Measurements from ENCODE around the gene ATP8A2. TPM values are rescaled to one million over a fixed set of nuclear protein-coding genes. Genes with fewer than 3 reads are reported as not detected.

ATP8A2 gene
- total and polyA plus RNA-seq, 9 of the 15 experiments (the other 6 are each of a cell fraction or from before 2014, with no cell fraction given): under 0.01 to 0.33 (median 0.06) TPM; not detected in 4

DNA sequence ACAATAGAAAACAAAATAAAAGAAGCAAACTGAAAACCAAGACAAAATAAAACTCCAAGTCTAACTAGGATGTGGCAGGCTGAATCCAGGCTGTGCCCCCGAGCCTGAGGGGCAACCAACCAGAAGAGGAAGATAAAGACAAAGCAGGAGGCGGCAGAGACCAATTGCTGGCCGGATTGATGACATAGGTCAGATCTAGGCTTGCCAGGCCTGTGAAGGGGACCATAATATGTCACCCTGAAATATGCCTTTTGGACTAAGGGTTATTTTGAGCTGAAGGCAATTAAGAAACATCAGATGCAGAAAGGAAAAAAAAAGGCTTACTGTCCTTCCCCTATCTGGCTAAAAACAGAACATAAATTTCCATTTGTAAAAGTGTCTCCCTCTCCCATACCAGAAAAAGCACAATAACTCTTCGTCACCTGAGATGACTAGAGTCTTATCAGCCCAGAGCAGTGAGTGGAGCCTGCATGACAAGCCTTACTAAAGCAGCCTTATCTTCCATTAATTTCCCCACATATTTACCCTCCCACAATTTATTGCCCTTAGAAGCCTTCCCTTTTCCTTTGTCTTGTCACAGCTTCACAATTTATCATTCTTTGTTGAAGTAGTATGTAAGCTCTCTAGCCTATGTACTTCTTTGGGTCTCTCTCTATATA lies 22.8 kb downstream of the ATP8A2 start (continued):
- TF ChIP-seq, protein P1, sequence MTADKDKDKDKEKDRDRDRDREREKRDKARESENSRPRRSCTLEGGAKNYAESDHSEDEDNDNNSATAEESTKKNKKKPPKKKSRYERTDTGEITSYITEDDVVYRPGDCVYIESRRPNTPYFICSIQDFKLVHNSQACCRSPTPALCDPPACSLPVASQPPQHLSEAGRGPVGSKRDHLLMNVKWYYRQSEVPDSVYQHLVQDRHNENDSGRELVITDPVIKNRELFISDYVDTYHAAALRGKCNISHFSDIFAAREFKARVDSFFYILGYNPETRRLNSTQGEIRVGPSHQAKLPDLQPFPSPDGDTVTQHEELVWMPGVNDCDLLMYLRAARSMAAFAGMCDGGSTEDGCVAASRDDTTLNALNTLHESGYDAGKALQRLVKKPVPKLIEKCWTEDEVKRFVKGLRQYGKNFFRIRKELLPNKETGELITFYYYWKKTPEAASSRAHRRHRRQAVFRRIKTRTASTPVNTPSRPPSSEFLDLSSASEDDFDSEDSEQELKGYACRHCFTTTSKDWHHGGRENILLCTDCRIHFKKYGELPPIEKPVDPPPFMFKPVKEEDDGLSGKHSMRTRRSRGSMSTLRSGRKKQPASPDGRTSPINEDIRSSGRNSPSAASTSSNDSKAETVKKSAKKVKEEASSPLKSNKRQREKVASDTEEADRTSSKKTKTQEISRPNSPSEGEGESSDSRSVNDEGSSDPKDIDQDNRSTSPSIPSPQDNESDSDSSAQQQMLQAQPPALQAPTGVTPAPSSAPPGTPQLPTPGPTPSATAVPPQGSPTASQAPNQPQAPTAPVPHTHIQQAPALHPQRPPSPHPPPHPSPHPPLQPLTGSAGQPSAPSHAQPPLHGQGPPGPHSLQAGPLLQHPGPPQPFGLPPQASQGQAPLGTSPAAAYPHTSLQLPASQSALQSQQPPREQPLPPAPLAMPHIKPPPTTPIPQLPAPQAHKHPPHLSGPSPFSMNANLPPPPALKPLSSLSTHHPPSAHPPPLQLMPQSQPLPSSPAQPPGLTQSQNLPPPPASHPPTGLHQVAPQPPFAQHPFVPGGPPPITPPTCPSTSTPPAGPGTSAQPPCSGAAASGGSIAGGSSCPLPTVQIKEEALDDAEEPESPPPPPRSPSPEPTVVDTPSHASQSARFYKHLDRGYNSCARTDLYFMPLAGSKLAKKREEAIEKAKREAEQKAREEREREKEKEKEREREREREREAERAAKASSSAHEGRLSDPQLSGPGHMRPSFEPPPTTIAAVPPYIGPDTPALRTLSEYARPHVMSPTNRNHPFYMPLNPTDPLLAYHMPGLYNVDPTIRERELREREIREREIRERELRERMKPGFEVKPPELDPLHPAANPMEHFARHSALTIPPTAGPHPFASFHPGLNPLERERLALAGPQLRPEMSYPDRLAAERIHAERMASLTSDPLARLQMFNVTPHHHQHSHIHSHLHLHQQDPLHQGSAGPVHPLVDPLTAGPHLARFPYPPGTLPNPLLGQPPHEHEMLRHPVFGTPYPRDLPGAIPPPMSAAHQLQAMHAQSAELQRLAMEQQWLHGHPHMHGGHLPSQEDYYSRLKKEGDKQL (CRISPR knock-in tag; IDR thresholded peaks at IDR 0.05; ENCODE audit: borderline replicate concordance): no peak
- TF ChIP-seq SMARCE1 (IDR thresholded peaks at IDR 0.05) (peak; percentile 99), PHB2 (IDR thresholded peaks at IDR 0.05; ENCODE audit: low read depth) (peak; percentile 93), ZNF584 (CRISPR knock-in tag; IDR thresholded peaks at IDR 0.05; ENCODE audit: low read depth) (peak; percentile 59; the same call in 1 of the 2 replicates), ZNF263 (CRISPR knock-in tag; IDR thresholded peaks at IDR 0.05; ENCODE audit: borderline replicate concordance) (no peak), CBX5 (IDR thresholded peaks at IDR 0.05; ENCODE audit: borderline replicate concordance, low read depth) (0 out of 2 replicates have a peak, but pooled peaks have one; percentile 46), CCNT2 (IDR thresholded peaks at IDR 0.05; ENCODE audit: borderline replicate concordance, extremely low read depth, insufficient read length, low read depth, low read length) (peak; percentile 95), NCOA1 (IDR thresholded peaks at IDR 0.05; ENCODE audit: low read depth) (peak; percentile 95), DDX20 (tag; IDR thresholded peaks at IDR 0.05; ENCODE audit: low read depth) (0 out of 2 replicates have a peak, but pooled peaks have one; percentile 37), RNF2 (IDR thresholded peaks at IDR 0.05) (peak; percentile 69; the same call in 1 of the 2 replicates)
- TF ChIP-seq, protein P2, sequence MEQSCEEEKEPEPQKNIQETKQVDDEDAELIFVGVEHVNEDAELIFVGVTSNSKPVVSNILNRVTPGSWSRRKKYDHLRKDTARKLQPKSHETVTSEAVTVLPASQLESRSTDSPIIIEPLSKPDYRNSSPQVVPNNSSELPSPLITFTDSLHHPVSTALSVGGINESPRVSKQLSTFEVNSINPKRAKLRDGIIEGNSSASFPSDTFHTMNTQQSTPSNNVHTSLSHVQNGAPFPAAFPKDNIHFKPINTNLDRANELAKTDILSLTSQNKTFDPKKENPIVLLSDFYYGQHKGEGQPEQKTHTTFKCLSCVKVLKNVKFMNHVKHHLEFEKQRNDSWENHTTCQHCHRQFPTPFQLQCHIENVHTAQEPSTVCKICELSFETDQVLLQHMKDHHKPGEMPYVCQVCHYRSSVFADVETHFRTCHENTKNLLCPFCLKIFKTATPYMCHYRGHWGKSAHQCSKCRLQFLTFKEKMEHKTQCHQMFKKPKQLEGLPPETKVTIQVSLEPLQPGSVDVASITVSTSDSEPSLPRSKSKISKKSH (CRISPR knock-in tag; IDR thresholded peaks at IDR 0.05): peak; percentile 19; the same call in 1 of the 2 replicates
- TF ChIP-seq, protein P3, sequence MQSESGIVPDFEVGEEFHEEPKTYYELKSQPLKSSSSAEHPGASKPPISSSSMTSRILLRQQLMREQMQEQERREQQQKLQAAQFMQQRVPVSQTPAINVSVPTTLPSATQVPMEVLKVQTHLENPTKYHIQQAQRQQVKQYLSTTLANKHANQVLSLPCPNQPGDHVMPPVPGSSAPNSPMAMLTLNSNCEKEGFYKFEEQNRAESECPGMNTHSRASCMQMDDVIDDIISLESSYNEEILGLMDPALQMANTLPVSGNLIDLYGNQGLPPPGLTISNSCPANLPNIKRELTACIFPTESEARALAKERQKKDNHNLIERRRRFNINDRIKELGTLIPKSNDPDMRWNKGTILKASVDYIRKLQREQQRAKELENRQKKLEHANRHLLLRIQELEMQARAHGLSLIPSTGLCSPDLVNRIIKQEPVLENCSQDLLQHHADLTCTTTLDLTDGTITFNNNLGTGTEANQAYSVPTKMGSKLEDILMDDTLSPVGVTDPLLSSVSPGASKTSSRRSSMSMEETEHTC (IDR thresholded peaks at IDR 0.05): peak; percentile 71; the same call in 1 of the 2 replicates
- TF ChIP-seq, protein P4, sequence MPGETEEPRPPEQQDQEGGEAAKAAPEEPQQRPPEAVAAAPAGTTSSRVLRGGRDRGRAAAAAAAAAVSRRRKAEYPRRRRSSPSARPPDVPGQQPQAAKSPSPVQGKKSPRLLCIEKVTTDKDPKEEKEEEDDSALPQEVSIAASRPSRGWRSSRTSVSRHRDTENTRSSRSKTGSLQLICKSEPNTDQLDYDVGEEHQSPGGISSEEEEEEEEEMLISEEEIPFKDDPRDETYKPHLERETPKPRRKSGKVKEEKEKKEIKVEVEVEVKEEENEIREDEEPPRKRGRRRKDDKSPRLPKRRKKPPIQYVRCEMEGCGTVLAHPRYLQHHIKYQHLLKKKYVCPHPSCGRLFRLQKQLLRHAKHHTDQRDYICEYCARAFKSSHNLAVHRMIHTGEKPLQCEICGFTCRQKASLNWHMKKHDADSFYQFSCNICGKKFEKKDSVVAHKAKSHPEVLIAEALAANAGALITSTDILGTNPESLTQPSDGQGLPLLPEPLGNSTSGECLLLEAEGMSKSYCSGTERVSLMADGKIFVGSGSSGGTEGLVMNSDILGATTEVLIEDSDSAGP (CRISPR knock-in tag; IDR thresholded peaks at IDR 0.05): no peak
- TF ChIP-seq, protein P5, sequence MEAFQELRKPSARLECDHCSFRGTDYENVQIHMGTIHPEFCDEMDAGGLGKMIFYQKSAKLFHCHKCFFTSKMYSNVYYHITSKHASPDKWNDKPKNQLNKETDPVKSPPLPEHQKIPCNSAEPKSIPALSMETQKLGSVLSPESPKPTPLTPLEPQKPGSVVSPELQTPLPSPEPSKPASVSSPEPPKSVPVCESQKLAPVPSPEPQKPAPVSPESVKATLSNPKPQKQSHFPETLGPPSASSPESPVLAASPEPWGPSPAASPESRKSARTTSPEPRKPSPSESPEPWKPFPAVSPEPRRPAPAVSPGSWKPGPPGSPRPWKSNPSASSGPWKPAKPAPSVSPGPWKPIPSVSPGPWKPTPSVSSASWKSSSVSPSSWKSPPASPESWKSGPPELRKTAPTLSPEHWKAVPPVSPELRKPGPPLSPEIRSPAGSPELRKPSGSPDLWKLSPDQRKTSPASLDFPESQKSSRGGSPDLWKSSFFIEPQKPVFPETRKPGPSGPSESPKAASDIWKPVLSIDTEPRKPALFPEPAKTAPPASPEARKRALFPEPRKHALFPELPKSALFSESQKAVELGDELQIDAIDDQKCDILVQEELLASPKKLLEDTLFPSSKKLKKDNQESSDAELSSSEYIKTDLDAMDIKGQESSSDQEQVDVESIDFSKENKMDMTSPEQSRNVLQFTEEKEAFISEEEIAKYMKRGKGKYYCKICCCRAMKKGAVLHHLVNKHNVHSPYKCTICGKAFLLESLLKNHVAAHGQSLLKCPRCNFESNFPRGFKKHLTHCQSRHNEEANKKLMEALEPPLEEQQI (IDR thresholded peaks at IDR 0.05): peak; percentile 97

Data from K562 (cell line).